ENCODE measurements around the gene LASP1. TPM values are rescaled to one million over a fixed set of nuclear protein-coding genes. Genes with fewer than 3 reads are reported as not detected.

The LASP1 gene
- total and polyA plus RNA-seq, 4 donors: 65.5 to 140 (median 82.0) TPM

- no peaks in the 10 kb centered on the region for H3K9me3 ChIP-seq (ENCODE audit: control insufficient read depth in 4 of 4, insufficient read depth in 3 of 4, low read length in 3 of 4)
- no peaks in the 10 kb centered on the region for H3K27me3 ChIP-seq (ENCODE audit: control insufficient read depth in 3 of 3, insufficient read depth in 3 of 3, low read length in 2 of 3)
- no peak overlapping the region for H3K9ac ChIP-seq (ENCODE audit: insufficient read depth in 1 of 2, low read length in 2 of 2)
- DNase-seq (no peak), ATAC-seq (ENCODE audit: insufficient read depth, low FRiP score) (no peak)
- H3K27ac ChIP-seq (ENCODE audit: low read depth in 1 of 2, low read length in 1 of 2): peak overlapping the region in 1 of 2 donors; percentile 28
- H3K36me3 ChIP-seq (ENCODE audit: control insufficient read depth in 4 of 4, insufficient read depth in 4 of 4, low read length in 4 of 4): peaks cover 0 to 46% (median 19%) of the 10 kb centered on the region in 4 donors
- 79 to 83% methylated on average over 8 of the region's 8 CpGs for WGBS, 2 donors
- TF ChIP-seq CTCF (IDR thresholded peaks at IDR 0.05; ENCODE audit: control extremely low read depth, extremely low read depth): no peak
- peaks cover 2 to 37% (median 14%) of the 10 kb centered on the region in 5 donors for H3K4me1 ChIP-seq (ENCODE audit: control insufficient read depth in 5 of 5, insufficient read depth in 5 of 5, low read length in 5 of 5)
- no peak overlapping the region for H3K4me3 ChIP-seq
Observed at GRCh38 chr17:38886643-38887010, 16.8 kb downstream of the LASP1 start.

- ATAC-seq (ENCODE audit: insufficient read depth, low FRiP score) (no peak), DNase-seq (no peak)
- Histone ChIP-seq H3K9me3 (ENCODE audit: control insufficient read depth in 4 of 4, insufficient read depth in 3 of 4, low read length in 3 of 4) (no peaks in the 10 kb centered on the region), H3K27ac (ENCODE audit: low read depth in 1 of 2, low read length in 1 of 2) (no peak overlapping the region), H3K9ac (ENCODE audit: insufficient read depth in 1 of 2, low read length in 2 of 2) (no peak overlapping the region), H3K4me1 (ENCODE audit: control insufficient read depth in 5 of 5, insufficient read depth in 5 of 5, low read length in 5 of 5) (peaks cover 0 to 35% (median 6%) of the 10 kb centered on the region in 5 donors), H3K36me3 (ENCODE audit: control insufficient read depth in 4 of 4, insufficient read depth in 4 of 4, low read length in 4 of 4) (peaks cover 0 to 61% (median 25%) of the 10 kb centered on the region in 4 donors), H3K4me3 (no peak overlapping the region), H3K27me3 (ENCODE audit: control insufficient read depth in 3 of 3, insufficient read depth in 3 of 3, low read length in 2 of 3) (no peaks in the 10 kb centered on the region)
- no peak for TF ChIP-seq CTCF (IDR thresholded peaks at IDR 0.05; ENCODE audit: control extremely low read depth, extremely low read depth)
- 91% methylated on average over 9 of the region's 9 CpGs for WGBS, 2 donors
Observed at GRCh38 chr17:38888842-38889241, 19.0 kb downstream of the LASP1 start.

GRCh38 chr17:38889745-38890409, 20.0 kb downstream of the LASP1 start:
- ATAC-seq (ENCODE audit: insufficient read depth, low FRiP score): no peak
- H3K9me3 ChIP-seq (ENCODE audit: control insufficient read depth in 4 of 4, insufficient read depth in 3 of 4, low read length in 3 of 4): no peaks in the 10 kb centered on the region
- peaks cover 0 to 67% (median 26%) of the 10 kb centered on the region in 4 donors for H3K36me3 ChIP-seq (ENCODE audit: control insufficient read depth in 4 of 4, insufficient read depth in 4 of 4, low read length in 4 of 4)
- no peak for TF ChIP-seq CTCF (IDR thresholded peaks at IDR 0.05; ENCODE audit: control extremely low read depth, extremely low read depth)
- no peak overlapping the region for H3K4me3 ChIP-seq
- no peak for DNase-seq
- H3K4me1 ChIP-seq (ENCODE audit: control insufficient read depth in 5 of 5, insufficient read depth in 5 of 5, low read length in 5 of 5): peaks cover 0 to 38% (median 6%) of the 10 kb centered on the region in 5 donors
- H3K9ac ChIP-seq (ENCODE audit: insufficient read depth in 1 of 2, low read length in 2 of 2): no peak overlapping the region
- H3K27me3 ChIP-seq (ENCODE audit: control insufficient read depth in 3 of 3, insufficient read depth in 3 of 3, low read length in 2 of 3): no peaks in the 10 kb centered on the region
- 75 to 82% methylated on average over 12 of the region's 12 CpGs for WGBS, 2 donors
- peak overlapping the region in 1 of 2 donors; percentile 55 for H3K27ac ChIP-seq (ENCODE audit: low read depth in 1 of 2, low read length in 1 of 2)

- H3K36me3 ChIP-seq (ENCODE audit: control insufficient read depth in 4 of 4, insufficient read depth in 4 of 4, low read length in 4 of 4): peaks cover 0 to 64% (median 26%) of the 10 kb centered on the region in 4 donors
- peaks cover 0 to 33% (median 6%) of the 10 kb centered on the region in 5 donors for H3K4me1 ChIP-seq (ENCODE audit: control insufficient read depth in 5 of 5, insufficient read depth in 5 of 5, low read length in 5 of 5)
- H3K9me3 ChIP-seq (ENCODE audit: control insufficient read depth in 4 of 4, insufficient read depth in 3 of 4, low read length in 3 of 4): no peaks in the 10 kb centered on the region
- peak overlapping the region in 1 of 2 donors; percentile 55 for H3K27ac ChIP-seq (ENCODE audit: low read depth in 1 of 2, low read length in 1 of 2)
- WGBS, 2 donors: 60 to 73% methylated on average over 8 of the region's 8 CpGs
- TF ChIP-seq CTCF (IDR thresholded peaks at IDR 0.05; ENCODE audit: control extremely low read depth, extremely low read depth): no peak
- no peak overlapping the region for H3K4me3 ChIP-seq
- H3K27me3 ChIP-seq (ENCODE audit: control insufficient read depth in 3 of 3, insufficient read depth in 3 of 3, low read length in 2 of 3): no peaks in the 10 kb centered on the region
- DNase-seq (no peak), ATAC-seq (ENCODE audit: insufficient read depth, low FRiP score) (no peak)
- no peak overlapping the region for H3K9ac ChIP-seq (ENCODE audit: insufficient read depth in 1 of 2, low read length in 2 of 2)
Observed at GRCh38 chr17:38890410-38890746, 20.5 kb downstream of the LASP1 start.

All from lung (tissue), 12 donors.